ENCODE results near the gene OR3A3.
"Not testable (repeated sequence)": the region's sequence is repeated elsewhere in the genome, so short reads cannot be mapped to it uniquely, and the experiment has no call there.

OR3A3 gene

DNA sequence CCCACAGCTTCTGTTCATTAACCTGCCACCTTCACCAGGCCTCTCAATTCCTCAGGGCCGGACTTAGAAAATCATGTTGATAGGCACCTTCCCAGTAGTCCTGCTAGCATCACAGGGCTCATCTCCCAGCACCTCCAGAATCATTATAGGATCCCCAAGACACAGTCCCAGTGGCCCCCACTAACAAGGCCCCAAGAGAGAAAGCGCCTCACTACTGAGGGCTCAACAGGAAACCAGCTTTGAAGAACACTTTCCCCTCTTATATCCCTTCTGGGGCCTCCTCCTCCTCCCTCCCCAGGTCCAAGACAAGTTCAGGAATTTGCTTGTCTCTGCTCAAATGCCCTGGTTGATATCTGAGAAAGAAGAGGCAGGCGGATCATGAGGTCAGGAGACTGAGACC, at the start of gene OR3A3:
TSS of gene OR3A3 (plus strand) at position 301 of the 400 bp plus-strand sequence.
- DNase-seq (ENCODE audit: low spot score): no peak

DNA sequence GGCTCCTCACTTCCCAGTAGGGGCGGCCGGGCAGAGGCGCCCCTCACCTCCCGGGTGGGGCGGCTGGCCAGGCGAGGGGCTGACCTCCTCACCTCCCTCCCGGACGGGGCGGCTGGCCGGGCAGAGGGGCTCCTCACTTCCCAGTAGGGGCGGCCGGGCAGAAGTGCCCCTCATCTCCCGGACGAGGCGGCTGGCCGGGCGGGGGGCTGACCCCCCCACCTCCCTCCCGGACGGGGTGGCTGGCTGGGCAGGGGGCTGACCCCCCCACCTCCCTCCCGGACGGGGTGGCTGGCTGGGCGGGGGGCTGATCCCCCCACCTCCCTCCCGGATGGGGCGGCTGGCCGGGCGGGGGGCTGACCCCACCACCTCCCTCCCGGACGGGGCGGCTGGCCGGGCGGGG, 40.0 kb upstream of the OR3A3 start:
- DNase-seq (ENCODE audit: low spot score): not testable (repeated sequence)

DNA sequence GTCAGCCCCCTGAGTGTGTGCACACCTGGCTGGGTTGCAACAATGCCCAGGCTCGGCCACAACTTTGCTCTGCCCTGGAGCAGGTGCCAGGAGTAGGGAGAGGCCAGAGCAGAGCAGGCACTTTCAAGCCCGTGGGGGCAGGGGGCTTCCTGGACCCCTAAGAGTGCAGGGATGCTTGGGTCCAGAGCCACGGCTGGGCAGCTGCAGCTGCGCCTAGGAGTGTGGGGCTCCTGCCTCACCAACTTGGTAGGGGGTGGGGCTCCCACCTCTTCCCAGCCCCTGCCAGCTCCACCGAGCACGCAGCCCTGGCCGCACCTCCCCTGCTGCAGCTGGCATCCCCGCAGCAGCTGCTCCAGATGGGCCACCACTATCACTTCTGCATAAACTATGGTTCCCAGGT, 32.8 kb upstream of the OR3A3 start:
- no peak for DNase-seq (ENCODE audit: low spot score)

DNA sequence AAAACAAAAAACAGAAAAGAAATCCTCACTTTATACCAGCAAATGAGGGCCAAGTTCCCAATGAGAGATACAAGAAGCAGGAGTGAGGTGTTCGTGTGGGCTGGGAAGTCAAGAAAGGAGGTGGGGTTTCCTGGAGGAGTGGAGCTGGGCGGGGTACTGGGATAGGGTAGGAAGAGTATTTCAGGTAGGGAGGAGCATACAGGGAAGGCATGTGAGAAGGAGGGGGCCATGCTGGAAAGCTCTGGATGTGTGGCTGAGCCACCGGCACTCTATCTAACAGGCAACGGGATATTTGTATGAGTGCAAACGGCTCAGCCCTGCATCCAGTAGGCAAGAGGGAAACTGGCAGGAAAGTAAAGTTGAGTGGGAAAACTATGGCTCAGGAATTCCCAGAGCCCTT, 29.2 kb upstream of the OR3A3 start:
- no peak for DNase-seq (ENCODE audit: low spot score)

DNA sequence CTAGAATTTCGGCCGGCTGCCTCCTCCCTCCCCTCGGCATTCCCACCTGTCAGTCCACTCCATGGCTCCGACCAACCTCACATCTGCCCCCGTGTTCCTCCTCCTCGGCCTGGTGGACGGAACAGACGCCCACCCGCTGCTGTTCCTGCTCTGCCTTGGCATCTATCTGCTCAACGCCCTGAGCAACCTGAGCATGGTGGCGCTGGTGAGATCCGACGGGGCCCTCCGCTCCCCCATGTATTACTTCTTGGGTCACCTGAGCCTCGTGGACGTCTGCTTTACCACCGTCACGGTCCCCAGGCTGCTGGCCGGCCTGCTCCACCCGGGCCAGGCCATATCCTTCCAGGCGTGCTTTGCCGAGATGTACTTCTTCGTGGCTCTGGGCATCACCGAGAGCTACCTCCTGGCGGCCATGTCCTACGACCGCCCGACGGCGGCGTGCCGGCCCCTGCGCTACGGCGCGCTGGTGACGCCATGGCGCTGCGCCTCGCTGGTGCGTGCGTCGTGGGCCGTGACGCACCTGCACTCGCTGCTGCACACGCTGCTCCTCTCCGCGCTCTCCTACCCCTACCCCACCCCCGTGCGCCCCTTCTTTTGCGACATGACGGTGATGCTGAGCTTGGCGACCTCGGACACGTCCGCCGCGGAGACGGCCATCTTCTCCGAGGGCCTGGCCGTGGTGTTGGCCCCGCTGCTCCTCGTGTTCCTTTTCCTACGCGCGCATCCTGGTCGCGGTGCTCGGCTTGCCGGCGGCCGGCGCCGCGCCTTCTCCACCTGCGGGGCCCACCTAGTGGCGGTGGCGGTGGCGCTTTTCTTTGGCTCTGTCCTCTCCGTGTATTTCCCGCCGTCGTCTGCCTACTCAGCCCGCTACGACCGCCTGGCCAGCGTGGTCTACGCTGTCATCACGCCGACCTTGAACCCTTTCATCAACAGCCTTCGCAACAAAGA, 25.0 kb upstream of the OR3A3 start, which contains the start of gene OR3A2:
TSS of gene OR3A2 (minus strand) at position 440 of the 948 bp plus-strand sequence.
- no peak for DNase-seq (ENCODE audit: low spot score)

DNA sequence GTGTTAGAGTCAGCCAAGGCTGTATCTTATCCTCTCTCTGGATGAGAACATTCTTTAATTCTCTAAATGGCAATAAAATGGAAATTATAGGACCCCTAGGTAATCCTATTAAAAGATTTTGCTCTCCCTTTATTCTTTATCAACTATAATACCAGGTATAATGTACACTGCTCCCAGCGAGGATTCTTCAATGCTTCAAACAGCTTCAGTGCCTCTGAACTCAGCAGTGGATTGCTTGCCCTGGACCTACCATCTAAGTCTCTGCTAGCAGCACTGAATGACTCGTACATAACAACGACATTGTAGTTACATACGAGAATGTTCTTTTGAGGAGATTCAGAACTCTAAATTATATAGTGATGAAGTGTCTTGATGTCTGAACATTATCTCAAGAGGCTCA, 21.4 kb upstream of the OR3A3 start:
- no peak for DNase-seq (ENCODE audit: low spot score)

DNA sequence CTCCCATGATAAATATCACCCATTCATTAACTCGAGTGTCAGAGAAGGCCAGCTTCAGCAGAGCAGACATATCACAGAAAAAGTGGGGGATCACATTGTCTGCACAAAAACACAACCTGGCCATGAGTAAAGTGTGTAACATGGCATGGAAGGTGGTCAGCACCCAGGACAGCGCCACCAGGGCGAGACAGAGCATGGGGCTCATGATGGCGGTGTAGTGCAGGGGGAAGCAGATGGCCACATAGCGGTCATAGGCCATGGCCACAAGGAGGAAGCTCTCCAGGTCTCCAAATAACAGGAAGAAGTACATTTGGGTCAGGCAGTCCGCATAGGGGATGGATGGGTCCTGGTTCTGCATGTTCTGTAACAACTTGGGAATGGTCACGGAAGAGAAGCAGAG, 13.4 kb upstream of the OR3A3 start:
- not testable (repeated sequence) for DNase-seq (ENCODE audit: low spot score)

DNA sequence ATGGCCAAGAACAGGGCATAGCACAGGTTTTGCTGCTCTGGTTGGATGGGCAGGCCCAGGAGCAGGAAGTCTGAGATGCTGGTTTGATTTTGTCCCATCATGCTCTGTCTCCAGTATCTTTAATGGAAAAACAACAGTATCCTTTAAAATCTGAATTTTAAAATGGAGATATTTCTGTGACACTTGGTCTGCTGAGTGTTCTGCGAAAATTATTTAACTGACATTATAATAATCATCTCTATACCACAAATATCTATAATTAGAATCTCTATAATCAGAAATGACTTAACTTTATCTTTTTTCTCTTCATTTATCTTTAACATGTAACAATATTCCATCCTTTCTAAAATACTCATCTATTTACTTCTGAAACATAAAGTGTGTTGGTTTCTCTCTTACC, 12.9 kb upstream of the OR3A3 start, which contains the start of gene OR1E1:
TSS of gene OR1E1 (minus strand) at position 101 of the 400 bp plus-strand sequence. CDS start at position 101, 0 bp downstream.
- no peak for DNase-seq (ENCODE audit: low spot score)

DNA sequence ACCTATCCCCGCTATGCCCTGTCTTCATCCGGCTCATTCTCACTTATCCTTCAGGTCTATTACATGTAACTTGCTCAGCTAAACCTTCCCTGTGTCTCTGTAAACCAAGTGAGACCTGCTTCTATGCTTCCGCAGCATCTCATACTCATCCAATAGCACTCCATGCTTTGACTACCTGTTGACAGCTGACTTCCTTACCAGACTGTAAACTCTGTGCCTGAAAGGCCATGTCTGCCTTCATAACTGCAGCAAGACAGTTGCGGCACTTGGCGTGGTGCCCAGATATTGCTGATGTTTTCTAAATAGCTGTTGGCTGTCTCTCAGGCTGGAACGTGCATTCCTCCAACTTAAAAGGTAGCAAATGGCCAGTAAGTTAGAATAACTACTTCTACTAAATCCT, 11.1 kb upstream of the OR3A3 start:
- no peak for DNase-seq (ENCODE audit: low spot score)

DNA sequence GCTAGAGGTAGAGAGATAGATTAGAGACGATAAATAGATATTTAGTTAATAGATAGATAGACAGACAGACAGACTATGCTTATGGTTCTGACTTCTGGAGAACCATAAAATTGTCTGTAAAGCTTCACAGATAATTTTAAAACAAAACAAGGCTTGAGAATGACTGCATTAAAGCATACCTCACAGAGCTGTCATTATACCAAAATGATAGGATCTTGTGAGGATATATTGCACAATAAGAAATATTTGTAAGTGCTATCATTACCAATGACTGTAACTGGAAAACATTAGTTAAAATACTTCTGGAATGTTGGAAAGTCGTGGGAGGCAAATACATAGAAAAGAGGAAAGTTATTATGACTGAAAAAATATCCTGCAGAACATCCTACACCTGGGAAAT, 9.4 kb upstream of the OR3A3 start:
- no peak for DNase-seq (ENCODE audit: low spot score)

DNA sequence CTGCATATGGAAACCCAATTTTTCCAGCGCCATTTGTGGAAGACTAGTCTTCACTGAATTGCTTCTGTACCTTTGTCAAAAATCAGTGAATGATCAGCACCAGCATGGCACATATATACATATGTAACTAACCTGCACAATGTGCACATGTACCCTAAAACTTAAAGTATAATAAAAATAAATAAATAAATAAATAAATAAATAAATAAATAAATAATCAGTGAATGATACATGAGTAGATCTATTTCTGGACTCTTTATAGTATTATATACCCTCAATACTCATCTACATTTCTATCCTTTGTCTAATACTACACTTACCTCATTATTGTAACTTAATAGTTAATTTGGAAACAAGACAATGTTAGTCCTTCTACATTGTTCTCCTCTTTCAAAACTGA, 7.3 kb upstream of the OR3A3 start:
- not testable (repeated sequence) for DNase-seq (ENCODE audit: low spot score)

DNA sequence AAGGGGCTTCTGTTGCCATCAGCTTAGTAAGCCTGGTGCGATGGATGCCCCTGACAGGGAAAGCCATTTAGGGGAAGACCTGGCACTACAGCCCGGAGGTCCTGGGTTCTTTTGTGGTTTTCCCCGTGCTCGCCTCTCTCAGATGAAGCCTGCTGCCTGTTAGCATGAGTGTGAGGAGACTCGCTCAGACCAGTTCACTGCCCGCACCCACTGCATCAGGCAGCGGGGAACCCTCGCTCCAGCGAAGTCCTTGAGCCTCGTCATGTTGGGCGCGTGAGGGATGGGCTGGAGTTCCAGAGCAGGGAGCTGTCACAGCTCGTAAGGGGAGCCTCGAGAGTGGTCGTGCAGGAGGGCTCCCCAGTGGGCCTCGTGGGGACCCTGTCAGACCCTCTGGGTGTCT, 1.0 kb downstream of the OR3A3 start:
- DNase-seq (ENCODE audit: low spot score): not testable (repeated sequence)

DNA sequence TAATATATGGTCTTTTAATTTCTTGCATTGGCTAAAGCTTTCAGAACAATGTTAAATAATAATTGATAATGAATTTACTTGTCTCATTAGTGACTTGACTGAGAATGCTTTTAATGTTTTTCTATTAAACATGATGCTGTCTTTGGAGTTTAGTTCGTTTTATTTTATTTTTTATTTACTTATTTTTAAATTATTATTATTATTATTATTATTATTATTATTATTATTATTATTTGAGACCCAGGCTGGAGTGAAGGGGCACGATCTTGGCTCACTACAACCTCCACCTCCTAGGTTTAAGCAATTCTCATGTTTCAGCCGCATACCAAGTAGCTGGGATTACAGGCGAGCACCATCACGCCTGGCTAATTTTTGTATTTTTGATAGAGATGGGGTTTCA, 4.4 kb downstream of the OR3A3 start:
- DNase-seq (ENCODE audit: low spot score): no peak

DNA sequence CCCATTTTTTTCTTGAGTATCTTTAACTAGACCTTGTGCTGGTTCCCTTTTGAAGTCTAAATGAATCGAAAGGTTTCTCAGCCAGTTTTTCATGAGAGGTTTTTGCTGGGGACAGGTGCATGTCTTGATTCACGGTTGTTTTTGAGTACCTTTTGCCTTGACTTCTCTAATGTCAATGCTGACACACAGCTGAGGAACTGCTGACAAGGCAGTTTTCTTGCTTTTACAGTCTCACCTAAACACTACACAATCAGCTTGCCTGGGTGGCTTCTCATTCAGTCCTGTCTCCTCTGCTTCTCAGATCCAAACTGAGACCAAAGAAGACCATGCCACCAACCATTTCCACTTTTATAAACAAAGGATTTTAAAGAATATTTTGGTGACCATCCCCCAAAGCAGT, 7.1 kb downstream of the OR3A3 start:
- no peak for DNase-seq (ENCODE audit: low spot score)

DNA sequence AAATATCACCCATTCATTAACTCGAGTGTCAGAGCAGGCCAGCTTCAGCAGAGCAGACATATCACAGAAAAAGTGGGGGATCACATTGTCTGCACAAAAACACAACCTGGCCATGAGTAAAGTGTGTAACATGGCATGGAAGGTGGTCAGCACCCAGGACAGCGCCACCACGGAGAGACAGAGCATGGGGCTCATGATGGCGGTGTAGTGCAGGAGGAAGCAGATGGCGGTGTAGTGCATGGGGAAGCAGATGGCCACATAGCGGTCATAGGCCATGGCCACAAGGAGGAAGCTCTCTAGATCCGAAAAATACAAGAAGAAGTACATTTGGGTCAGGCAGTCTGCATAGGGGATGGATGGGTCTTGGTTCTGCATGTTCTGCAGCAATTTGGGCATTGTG, 22.0 kb downstream of the OR3A3 start:
- not testable (repeated sequence) for DNase-seq (ENCODE audit: low spot score)

DNA sequence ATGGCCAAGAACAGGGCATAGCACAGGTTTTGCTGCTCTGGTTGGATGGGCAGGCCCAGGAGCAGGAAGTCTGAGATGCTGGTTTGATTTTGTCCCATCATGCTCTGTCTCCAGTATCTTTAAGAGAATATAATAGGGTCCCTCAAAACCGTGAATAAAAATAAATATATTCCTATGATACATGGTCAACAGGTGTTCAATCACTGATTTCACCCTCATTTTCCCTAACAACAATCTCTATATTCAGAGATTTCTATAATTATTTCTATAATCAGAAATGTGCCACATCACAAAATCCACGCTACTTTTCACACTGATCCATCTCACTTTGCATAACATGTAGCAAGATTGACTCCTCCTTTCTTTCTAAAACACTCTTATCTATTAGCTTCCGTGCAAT, 22.6 kb downstream of the OR3A3 start, which contains the start of gene OR1E2:
TSS of gene OR1E2 (minus strand) at position 101 of the 400 bp plus-strand sequence. CDS start at position 101, 0 bp downstream.
- no peak for DNase-seq (ENCODE audit: low spot score)

DNA sequence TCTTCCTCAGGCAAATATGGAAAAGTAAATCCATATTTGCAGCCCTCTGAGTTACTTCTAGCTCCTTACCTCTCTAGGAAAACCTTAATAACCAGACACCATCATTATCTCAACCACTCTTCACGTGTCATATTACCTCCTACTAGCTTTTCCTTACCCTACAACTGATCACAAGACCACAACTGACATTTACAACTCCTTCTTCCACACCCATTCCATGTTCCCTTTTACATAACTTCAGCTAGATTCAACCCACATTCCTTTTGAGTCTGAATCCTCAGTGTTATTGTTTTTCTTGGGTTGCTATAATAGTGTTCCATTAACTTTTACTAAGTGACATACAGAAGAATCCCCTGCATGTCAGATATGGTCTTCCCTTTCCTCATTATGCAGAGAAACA, 27.2 kb downstream of the OR3A3 start:
- DNase-seq (ENCODE audit: low spot score): no peak

DNA sequence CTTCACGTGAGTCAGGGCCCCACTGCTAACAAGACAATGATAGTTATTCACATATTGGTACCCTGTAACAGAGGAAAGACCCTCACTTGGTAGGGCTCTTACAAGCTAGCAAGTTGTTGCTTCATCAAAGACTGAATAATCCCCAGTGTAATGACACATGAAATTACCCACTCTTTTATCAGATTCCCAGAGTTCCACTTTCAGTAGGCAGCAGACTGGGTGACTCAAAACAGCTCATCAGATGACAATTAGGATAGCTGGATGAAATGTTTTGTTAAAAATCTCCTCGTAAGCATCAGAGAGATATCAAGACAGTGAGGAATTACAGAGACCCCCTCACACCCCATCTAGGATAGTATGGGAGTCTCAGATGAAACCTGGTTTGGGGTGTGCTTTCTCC, 29.3 kb downstream of the OR3A3 start:
- DNase-seq (ENCODE audit: low spot score): no peak

DNA sequence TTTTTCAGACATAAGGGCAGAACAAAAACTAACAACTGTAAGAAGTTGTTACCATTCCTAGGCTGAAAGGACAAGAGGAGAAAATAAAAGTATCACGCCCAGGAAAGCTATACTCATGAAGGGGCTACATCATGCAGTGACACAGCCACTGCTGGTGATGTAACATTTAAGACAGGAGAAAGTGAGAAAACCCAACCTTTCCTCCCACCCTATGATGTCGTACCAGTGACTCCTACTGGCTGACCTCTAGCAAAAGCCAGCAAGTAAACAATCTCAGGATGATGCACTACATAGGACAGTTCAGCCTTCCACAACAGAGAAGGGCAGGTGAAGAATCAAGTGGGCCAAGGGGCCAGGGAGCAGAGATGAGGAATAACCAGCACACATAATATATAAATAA, 36.5 kb downstream of the OR3A3 start:
- DNase-seq (ENCODE audit: low spot score): peak; percentile 13

DNA sequence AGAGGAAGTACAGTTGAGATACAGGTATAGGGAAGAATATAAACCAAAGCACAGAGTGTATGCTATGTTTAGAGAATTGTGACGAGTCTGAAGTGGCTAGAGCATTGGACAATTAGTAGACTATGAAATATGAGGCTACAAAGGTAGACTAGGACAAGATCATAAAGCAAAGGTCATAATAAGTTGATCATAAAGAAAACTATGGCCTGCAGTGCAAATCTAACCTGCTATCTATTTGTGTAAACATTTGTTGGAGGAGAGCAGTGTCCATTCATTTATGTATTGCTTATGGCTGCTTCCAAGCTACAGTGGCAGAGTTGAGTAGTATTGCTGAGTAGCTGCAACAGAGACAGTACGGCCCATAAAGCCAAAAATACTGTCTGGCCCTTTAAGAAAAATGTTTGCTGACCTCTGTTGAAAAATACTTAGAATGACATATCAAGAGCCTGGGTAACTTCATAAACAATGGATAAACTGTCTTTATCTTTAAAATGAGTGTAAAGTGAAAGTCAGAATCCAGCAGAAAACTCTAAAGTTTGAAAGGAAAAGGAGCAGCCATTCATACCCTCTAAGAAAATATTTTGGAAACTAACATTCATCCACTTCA, 37.0 kb downstream of the OR3A3 start:
- peak; percentile 34 for DNase-seq (ENCODE audit: low spot score)

DNA sequence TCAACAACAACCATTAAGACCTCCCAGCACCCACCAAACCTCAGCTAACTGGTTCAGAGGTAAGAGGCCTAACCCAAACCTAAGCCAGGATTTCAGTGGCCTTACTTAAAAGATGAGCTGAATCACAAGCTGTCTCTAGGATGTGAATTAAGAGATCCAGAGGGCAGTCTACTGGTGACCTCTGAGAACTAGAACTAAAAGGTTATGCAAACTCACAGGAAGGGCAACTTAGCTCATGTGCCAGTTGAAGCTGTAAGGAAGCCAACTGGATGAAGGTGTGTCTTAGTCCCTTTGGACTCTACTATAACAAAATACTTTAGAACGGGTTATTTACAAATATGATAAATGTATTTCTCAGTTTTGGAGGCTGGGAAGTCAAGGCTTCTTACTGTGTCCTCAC, 55.2 kb downstream of the OR3A3 start:
- not testable (repeated sequence) for DNase-seq (ENCODE audit: low spot score)

DNA sequence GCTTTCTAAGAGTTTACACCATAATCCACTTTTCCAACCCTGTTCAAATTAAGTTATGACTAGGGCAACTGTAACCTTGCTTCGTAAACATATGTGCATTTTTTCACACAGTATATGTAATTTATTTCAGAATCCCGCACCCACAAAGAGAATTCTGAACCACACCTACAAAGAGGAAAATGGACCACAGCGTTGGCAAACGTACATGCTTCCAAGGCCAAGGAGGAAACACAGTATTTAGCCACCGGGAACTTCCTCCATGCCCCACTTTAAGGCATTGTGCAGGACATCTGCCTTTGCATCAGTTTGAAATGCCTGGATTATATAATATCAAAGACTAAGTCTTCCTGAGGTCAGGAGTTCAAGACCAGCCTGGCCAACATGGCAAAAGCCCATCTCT, 58.4 kb downstream of the OR3A3 start:
- no peak for DNase-seq (ENCODE audit: low spot score)

DNA sequence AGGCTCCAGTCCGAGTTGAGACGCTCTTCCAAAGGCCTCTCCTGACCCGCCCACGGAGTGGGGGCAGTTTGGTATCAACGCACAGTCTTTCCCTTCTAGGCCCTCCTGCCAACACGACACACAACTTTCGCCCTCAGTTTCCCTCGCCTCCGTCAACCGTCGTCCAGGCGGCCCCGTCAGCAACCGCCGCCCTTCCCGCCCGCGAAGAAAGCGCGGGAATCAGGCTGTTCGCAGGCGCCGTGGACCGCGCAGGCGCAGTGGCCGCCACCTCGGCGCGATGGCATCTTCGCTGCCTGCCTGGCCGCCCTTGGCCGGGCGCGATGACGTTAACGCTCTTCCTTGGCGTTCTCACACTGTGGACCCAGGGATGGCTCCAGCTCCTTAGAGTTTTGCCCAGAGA, 60.4 kb downstream of the OR3A3 start, which contains the start of gene SPATA22:
TSS of gene SPATA22 (minus strand) at position 221 of the 400 bp plus-strand sequence. CDS start 2,494 bp downstream, outside the sequence.
- no peak for DNase-seq (ENCODE audit: low spot score)

Data from COLO829 (cell line).